Activated CD8-positive, alpha-beta memory T cell treated with anti-CD3 and anti-CD28 coated beads for 24 hours (primary cell): ENCODE data around the gene ZNF8.
"Not testable (repeated sequence)": the region's sequence is repeated elsewhere in the genome, so short reads cannot be mapped to it uniquely, and the experiment has no call there.

Experiments
- DNase-seq: peaks from one replicate; pipeline ENCODE4 v3.0.0-alpha.2; 2020

The ZNF8 gene

DNA sequence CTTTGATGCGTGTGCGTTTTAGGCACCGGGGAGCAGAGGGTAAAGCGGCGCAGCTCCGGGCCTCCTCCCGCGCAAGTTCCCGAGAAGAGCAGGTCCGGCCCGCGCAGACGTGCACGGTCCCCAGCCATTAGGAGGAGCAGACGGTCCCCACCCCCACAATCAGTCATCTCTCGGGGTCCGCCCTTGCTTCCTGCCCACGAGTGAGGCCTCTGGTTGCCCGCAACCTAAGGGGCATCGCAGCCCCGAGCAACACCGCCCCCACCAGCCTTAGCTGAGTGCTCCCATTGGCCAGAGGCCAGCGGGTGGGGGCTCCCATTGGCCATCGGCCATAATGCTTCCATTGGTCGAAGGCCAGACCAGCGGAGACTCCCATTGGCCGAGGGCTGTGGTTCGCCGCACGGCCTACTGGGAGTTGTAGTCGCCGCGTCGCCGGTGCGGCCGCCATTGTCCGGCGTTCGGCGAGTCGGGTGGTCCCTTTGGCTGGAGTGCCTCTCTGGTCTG is at the start of gene ZNF8:
Gene ZNF8 (plus strand): TSS at position 415 of the 501 bp plus-strand sequence. CDS start 127 bp downstream, outside the sequence.
- peak; percentile 97 for DNase-seq

DNA sequence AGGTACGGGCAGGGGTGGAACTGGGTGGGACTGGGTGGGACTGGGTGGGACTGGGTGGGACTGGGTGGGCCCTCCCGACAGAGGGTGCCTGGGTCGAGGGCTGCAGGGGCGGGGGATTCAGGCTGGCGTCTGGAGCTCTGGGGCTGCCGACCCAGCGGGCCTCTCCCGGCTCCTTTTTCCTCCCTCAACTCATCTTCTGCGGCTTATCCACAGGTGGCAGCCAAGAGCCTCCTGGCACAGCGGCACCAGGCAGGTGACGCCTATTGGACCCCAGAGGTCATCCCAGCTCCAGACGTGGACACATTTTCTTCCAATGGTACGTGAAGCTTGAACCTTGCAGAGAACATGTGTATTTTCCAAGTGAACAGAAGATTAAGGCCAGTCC is 49.5 kb upstream of the ZNF8 start:
- no peak for DNase-seq

DNA sequence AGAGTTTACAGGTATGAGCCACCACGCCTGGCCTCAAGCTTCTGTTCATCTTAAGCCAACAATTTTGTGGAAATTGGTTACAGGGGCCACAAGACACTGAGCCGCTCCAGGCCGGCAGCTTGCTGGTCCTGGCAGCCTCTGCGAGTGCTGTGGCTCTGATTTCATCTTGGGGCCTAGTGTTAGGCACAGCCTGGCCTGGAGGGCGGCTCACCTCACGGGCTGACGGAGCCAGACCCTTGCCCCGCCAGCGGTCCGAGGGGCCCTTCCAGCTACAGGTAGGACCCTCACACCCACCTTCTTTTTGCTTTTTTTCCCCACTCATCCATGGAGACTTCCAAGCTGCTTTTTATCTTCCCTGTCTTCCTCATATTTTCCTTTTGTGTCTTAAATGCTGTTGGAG is 41.4 kb upstream of the ZNF8 start:
- DNase-seq: no peak

DNA sequence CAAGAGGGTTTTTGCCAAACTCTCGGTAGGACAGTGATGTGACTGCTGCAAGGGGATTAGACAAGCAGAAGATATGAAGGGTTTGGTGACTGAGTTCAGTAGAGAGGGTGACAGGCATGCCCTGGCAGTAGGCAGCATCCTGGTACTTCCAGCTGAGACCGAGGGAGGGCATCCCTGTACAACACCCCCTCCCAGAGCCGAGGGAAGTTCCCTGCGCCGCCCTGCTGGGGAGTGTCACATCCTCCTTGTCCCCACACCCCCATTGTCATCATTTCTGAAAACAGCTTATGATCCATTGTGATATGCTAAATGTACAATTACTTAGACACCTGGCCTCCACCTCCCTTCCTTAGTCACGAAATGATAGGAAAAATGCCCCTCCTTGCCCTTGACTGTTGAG is 35.4 kb upstream of the ZNF8 start:
- no peak for DNase-seq

DNA sequence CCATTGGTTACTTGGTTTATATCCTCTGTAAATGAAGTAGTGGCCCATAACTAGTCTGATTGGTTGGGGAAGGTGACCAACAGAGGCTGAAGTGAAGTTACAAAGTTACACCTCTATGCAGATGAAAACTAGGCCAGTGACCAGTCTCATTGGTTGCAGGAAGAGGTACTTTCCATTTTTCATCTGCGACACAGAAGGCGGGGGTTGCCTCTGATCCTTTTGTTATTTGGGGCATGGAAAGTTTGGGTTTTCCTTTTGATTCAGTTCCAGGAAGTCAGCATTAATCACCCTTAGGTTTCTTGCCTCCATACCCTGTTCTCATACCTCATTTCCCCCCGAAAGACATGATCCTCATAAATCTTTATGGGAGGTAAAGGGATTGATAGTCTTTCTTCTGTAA is 29.9 kb upstream of the ZNF8 start:
- DNase-seq: no peak

DNA sequence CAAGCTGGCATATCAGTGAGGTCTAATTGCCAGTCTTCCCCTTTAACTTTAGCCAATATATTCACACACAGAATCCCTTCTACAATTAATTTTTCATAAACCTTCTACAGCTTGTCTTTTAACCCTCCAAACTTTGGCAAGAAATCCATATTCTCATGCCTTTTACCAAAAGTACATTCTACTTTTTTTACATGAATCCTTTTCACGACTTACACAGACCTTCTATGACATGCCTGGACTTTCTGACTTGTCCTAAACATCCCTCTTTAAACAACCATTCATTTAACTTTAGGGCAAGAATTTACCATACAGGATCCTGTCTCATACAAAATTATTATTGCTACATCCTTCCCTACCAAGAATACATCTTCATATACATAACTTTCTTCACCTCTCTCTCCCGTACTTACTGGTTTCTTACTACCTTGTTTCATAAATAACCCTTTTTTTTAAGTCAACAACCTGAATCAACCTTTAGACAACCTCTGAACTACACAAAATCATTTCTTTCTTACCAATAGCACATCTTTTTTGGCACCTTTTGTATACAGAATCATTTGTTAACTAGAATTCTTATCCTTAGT is 26.6 kb upstream of the ZNF8 start:
- DNase-seq: no peak

DNA sequence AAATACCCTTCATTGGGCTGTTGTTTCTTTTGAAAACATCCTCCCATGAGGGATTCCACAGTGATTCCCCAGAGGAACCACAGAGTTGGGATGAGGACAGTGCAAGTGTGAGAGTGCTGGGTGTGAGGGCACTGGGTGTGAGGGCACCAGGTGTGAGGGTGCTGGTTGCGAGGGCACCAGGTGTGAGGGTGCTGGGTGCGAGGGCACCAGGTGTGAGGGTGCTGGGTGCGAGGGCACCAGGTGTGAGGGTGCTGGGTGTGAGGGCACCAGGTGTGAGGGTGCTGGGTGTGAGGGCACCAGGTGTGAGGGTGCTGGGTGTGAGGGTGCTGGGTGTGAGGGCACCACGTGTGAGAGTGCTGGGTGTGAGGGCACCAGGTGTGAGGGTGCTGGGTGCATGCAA is 20.5 kb upstream of the ZNF8 start:
- not testable (repeated sequence) for DNase-seq

DNA sequence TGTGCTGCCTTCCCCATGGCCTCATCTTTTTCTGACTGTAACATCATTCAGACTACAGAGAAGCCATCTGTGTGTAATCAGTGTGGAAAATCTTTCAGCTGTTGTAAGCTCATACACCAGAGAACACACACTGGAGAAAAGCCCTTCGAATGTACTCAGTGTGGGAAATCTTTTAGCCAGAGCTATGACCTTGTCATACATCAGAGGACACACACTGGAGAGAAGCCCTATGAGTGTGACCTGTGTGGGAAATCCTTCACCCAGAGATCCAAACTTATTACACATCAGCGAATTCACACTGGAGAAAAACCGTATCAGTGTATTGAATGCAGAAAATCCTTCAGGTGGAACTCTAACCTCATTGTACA is 17.2 kb upstream of the ZNF8 start:
- no peak for DNase-seq

DNA sequence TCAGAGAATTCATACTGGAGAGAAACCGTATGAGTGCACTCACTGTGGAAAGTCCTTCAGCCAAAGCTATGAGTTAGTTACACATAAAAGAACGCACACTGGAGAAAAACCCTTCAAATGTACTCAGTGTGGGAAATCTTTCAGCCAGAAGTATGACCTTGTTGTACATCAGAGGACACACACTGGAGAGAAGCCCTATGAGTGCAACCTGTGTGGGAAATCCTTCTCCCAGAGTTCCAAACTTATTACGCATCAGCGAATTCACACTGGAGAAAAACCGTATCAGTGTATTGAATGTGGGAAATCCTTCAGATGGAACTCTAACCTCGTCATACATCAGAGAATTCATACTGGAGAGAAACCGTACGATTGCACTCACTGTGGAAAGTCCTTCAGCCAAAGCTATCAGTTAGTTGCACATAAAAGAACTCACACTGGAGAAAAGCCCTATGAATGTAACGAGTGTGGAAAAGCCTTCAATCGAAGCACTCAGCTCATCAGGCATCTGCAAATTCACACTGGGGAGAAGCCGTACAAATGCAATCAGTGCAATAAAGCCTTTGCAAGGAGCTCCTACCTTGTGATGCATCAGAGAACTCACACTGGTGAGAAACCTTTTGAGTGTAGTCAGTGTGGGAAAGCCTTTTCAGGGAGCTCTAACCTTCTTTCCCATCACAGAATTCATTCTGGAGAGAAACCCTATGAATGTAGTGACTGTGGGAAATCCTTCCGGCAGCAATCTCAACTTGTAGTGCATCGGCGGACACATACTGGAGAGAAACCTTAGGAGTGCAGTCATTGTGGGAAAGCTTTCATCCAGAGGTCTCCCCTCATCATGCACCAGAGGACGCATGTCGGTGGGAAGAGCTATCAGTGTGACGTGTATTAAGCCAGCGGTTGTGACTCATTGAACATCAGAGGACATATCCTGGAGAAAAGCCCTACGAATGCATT is 16.5 kb upstream of the ZNF8 start:
- DNase-seq: no peak

DNA sequence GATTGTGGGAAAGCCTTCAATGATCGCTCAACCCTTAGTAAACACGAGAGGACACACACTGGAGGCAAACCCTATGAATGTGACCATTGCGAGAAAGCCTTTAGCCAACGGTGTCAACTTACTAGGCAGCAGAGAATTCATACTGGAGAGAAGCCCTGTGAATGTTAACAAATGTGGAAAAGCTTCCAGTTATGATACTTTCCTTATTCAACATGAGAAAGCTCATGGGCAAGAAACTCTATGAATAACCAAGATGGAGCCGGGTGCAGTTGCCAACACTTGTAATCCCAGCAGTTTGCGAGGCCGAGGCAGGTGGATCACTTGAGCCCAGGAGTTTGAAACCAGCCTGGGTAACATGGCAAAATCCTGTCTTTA is 15.8 kb upstream of the ZNF8 start:
- DNase-seq: no peak

DNA sequence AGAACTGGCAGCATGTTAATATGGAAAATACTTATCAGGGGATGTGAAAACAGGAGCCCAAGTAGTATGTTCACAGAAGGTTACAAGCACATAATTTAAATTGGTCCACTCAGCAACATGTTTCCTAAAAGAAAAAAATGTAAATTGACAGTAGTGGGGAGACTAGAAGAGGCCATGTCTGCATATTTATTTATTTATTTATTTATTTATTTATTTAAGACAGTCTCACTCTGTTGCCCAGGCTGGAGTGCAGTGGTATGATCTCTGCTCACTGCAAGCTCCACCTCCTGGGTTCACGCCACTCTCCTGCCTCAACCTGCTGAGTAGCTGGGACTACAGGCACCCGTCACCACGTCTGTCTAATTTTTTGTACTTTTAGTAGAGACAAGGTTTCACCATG is 13.7 kb upstream of the ZNF8 start:
- DNase-seq: no peak

DNA sequence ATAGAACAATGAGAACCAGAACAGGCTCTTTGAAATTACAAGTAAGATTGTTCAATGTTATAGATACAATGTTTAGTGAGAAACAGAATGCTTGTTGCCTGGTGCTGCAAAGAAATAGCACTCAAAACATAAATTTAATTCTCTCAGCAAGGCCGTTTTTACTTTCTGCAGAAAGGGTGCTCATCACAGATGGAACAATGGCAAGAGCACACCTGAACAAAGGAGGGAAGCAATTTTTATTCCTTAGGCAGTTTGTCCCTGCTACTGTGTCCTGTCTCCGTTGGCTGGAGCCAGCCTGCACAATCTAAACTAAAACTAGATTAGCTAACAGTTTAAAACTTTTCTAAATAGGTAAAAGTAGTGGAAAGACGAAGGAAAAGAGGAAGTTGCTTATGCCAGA is 10.4 kb upstream of the ZNF8 start:
- DNase-seq: no peak

DNA sequence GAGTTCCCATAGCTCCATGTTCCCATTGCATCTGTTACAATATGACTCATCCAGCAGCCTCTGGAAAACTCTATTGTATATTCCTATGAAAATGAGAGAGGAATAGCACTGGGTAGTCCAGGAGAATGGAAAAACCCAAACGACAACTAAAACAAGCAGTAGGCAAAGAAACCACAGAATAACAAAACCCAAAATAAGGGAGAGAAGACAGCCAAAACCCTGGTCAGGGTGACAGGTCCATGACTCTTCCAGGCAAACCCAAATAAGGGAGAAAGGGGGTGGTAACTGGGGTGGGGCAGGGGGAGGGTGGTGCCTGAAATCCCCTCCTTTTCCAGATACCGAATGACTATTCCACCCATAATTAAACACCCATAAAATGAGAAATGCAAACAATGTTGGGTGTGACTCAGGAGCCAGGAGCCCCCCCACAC is 4.0 kb upstream of the ZNF8 start:
- no peak for DNase-seq

DNA sequence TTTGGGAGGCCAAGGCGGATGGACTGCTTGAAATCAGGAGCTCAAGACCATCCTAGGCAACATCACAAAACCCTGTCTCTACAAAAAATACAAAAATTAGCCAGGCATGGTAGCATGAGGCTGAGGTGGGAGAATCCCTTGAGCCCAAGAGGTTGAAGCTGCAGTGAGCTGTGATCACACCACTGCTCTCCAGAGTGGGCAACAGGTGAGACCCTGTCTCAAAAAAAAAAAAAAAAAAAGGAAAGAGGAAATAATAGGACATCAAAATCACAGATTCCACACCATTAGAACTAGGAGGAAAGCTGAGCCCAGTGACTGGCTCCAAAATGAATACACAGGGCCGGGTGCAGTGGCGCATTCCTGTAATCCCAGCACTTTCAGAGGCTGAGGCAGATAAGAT is 3.2 kb upstream of the ZNF8 start:
- no peak for DNase-seq

DNA sequence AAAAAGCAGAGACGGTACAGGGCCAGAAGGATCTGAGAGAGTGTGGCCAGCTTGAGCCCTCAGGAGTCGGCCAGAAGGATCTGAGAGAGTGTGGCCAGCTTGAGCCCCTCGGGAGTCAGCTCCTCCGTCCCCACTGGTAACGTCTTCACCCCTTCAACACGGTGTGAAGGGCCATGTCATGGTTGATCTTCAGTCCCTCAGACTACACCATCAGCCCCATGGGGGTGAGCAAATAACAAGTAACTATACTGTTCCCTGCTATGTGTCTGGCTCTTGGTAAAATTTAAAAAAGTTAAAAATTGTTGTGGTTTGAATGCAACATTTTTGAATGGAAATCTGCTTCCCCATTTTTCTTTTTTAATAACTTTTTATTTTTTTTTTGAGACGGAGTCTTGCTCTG is 1.6 kb upstream of the ZNF8 start:
- no peak for DNase-seq

DNA sequence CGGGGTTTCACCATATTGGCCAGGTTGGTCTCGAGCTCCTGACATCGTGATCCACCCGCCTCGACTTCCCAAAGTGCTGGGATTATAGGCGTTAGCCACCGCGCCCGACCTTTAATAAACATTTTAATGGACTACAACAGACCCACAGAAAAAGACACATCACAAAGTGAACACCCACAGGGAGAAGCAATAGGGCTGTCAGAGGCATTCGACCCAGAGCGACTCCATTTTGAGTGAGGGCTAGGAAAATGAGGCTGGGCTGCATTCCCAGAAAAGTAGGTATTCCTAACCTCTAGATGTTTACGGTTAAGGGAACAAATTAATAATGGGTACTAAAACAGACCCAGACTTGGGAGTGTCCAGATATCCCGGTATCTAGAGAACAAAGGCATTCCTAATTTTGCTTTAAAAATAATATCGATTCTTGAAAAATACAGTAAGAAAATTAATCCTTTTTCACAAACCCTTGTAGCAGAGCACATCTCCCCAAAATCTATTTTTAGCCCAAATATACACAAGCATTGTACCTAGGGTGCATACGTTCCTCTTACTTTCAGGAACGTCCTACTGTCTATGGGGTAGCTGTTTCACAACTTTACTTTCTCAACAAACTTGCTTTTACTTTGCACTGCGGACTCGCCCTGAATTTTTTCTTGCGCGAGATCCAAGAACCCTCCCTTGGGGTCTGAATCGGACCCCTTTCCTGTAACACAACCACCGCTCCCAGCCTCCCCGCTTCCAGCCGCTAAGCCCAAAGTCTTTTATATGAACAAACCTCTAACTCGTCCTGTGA is 811 bp upstream of the ZNF8 start:
- no peak for DNase-seq

DNA sequence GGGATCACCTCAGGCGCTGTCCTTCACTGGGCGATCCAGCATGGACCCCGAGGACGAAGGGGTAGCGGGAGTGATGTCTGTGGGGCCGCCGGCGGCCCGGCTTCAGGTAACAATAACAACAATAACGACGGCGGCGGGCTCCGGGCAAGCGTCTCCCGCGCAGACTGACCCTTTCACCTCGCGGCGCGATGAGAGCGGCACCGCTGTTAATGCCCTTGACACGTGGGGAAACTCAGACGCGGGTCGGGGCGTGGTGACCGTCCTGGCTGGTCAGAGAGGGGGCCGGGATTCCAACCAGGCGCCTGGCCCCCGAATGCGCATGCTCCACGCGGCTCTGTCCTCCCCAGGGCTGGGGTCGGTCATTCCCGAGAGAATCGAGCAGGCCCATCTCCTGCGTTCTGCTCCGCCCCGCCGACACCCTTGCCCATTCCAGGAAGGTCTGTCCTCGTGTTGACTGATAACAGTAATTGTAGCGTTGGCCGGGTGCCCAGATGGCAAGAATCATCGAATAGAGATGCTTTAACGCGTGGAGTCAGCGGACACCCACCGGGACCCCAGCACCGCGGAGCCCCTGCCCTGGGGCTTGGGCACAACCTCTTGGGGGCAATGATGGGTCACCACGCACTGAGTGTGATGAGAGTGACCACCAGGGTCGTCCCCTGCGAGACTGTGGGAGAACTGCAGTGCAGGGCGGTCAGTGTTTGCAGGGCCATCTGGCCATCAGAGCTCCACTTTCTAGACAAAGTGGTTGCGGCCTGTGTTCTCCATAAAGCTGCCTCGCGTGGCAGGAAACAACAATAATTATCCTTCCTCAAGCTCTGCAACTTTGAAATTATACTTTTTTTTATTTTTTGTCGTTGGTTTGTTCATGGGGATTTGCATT is 528 bp downstream of the ZNF8 start:
- DNase-seq: no peak

DNA sequence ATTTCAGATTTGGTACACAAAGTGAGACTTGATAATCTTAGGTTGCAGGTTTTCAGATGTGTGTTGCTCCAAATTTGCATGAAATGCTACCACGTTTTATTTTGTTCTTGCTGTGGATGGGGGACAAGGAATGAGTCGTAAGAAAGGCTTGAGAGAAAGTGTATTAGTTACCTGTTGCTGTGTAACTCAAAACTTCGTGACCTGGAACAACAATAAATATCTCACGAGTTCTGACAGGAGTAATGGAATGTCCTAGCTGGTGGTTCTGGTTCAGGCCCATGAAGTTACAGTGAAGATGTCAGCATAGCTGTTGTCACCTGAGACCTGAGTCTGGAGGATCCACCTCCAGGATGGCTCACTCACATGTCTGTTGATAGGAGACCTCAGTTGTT is 1.2 kb downstream of the ZNF8 start:
- no peak for DNase-seq

DNA sequence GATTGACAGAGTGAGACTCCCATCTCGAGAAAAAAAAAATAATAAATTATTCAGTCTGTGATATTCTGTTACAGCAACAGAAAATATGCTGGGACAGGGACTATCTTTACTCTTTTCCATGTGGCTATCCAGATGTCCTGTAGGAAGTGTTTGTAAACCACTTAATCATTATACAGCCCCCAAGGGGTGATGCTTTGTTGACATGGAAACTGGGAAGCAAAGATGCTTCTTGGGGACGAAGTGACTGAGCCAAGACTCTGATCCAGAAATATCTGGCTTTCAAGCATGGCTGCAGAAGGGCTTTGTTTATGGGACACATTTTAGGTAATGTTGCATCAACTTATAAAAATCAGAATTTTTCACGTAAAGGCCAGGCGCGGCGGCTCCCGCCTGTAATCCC is 5.4 kb downstream of the ZNF8 start:
- no peak for DNase-seq

DNA sequence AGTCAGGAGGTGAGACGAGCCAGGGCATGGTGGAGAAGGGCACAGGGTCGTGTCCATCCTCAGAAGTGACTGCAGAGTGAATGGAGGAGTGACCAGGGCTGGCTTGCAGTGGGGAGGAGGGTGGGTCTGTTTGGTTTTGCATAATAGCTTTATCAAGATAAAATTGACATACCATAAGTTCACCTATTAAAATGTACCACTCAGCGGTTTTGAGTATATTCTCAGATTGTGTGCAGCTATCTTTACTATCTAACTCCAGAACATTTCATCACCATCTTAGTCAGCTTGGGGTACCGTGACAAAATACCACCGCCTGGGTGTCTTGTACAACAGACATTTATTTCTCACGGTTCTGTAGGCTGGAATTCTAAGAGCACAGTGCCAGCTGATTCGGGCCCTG is 13.2 kb downstream of the ZNF8 start:
- DNase-seq: no peak

DNA sequence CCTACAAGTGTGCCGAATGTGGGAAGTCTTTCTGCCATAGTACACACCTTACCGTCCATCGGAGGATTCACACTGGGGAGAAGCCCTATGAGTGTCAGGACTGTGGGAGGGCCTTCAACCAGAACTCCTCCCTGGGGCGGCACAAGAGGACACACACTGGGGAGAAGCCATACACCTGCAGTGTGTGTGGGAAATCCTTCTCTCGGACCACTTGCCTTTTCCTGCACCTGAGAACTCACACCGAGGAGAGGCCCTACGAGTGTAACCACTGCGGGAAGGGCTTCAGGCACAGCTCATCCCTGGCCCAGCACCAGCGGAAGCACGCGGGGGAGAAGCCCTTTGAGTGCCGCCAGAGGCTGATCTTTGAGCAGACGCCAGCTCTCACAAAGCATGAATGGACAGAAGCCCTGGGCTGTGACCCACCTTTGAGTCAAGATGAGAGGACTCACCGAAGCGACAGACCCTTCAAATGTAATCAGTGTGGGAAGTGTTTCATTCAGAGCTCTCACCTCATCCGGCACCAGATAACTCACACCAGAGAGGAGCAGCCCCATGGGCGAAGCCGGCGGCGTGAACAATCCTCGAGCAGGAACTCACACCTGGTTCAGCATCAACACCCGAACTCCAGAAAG is 16.1 kb downstream of the ZNF8 start:
- no peak for DNase-seq

DNA sequence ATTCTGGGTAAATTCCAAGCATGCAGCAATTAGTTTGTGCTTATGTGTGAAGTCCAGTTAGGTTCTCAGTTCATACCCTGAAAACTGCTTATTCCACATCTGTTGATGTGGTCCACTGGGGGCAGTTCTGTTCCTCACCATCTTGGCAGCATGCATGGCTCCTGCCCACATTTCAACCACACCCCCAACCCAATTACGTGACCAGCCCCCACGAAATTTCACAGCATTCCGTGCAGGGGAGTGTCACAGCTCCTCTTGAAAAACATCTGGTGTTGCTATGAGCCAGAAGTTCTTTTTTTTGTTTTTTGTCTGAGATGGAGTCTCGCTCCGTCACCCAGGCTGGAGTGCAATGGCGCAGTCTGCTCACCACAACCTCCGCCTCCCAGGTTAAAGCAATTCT is 17.3 kb downstream of the ZNF8 start:
- no peak for DNase-seq
